Nephron (organoid): ENCODE results near the gene ASPG.

Experiments used
- H3K27ac Mint-ChIP-seq, 3 experiments: 2 replicates each; pipeline ENCODE4 v1.8.0; 2020; ENCODE audit warnings: mixed read lengths in 3 of 3, mild to moderate bottlenecking in 2 of 3, moderate library complexity in 1 of 3
- H3K27me3 Mint-ChIP-seq: 2 replicates; pipeline ENCODE4 v1.8.0; 2021; ENCODE audit warnings: low read depth, mild to moderate bottlenecking, moderate library complexity, mixed read lengths
- H3K36me3 Mint-ChIP-seq: 2 replicates; pipeline ENCODE4 v1.8.0; 2020; ENCODE audit warnings: low read depth, mixed read lengths
- H3K4me1 Mint-ChIP-seq: 2 replicates; pipeline ENCODE4 v1.8.0; 2020; ENCODE audit warnings: mixed read lengths
- H3K4me3 Mint-ChIP-seq, 3 experiments: 2 replicates each; pipeline ENCODE4 v1.8.0; 2020; ENCODE audit warnings: mild to moderate bottlenecking in 3 of 3, mixed read lengths in 3 of 3, moderate library complexity in 2 of 3
- H3K9me3 Mint-ChIP-seq: 2 replicates; pipeline ENCODE4 v1.8.0; 2020; ENCODE audit warnings: mixed read lengths
- TF ChIP-seq, protein P1 (sequence below), 3 experiments: fragments of 200-600 bp; sonication (generic); IDR thresholded peaks; one replicate each; pipeline ENCODE4 v1.5.0; 2021; ENCODE audit warnings: antibody characterized with exemption in 3 of 3; ENCODE audit not compliant: unreplicated experiment in 3 of 3

ASPG gene

DNA sequence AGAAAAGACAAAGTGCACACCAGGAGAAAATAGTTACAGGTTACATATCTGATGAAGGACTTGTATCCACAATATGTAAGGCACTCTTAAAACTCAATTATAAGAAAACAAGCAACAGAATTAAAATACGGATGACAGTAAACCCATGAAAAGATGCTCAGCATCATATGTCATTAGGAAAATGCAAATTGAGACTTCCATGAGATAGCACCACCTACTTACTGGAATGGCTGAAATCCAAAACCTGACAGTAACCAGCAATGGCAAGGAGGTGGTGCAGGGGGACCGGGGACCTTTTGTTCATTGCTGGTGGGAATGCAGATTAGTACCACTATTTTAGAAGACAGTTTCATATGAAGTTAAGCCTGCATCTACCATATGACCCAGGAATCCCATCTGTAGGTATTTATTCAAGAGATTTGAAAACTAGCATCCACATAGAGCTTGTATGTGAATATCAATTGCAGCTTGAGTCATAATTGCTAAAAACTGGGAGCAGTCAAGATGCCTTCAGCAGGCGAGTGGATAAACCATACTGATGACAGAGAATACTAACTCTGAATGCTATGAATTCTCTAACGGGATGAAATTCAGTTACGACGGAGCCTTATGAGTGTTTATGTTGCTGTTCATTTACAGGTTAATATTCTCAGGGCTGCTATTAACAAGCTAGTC lies 43.9 kb upstream of the ASPG start:
- Mint-ChIP-seq H3K36me3 (no peaks in the 10 kb centered on the region), H3K4me1 (peaks cover 5% of the 10 kb centered on the region), H3K27ac (no peak overlapping the region), H3K4me3 (no peak overlapping the region), H3K9me3 (peaks cover 6% of the 10 kb centered on the region), H3K27me3 (peaks cover 13% of the 10 kb centered on the region)
- TF ChIP-seq, protein P1, sequence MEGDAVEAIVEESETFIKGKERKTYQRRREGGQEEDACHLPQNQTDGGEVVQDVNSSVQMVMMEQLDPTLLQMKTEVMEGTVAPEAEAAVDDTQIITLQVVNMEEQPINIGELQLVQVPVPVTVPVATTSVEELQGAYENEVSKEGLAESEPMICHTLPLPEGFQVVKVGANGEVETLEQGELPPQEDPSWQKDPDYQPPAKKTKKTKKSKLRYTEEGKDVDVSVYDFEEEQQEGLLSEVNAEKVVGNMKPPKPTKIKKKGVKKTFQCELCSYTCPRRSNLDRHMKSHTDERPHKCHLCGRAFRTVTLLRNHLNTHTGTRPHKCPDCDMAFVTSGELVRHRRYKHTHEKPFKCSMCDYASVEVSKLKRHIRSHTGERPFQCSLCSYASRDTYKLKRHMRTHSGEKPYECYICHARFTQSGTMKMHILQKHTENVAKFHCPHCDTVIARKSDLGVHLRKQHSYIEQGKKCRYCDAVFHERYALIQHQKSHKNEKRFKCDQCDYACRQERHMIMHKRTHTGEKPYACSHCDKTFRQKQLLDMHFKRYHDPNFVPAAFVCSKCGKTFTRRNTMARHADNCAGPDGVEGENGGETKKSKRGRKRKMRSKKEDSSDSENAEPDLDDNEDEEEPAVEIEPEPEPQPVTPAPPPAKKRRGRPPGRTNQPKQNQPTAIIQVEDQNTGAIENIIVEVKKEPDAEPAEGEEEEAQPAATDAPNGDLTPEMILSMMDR (IDR thresholded peaks at IDR 0.05; ENCODE audit: unreplicated experiment in 3 of 3) = no peak

DNA sequence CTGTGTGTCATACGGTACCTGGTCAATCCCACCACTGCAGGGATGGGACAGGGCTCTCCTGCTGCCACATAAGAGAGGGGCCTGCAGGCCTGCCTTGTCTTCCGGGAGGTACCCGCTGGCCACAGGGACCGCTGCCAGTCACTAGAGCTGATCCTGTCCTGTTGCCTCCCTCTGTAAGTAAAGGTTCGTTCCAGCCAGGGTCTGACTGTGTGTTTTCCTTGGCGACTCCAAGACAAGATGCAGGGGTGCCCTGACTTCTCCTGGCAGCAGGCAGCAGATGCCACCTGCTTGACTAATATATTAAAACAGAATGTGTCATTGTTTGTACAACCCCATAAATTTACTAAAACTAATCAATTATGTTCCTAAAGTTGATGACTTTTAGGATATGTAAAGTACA lies 41.5 kb upstream of the ASPG start:
- Mint-ChIP-seq H3K4me3 (no peak overlapping the region), H3K4me1 (no peaks in the 10 kb centered on the region), H3K9me3 (peaks cover 11% of the 10 kb centered on the region), H3K36me3 (no peaks in the 10 kb centered on the region), H3K27ac (no peak overlapping the region), H3K27me3 (peaks cover 9% of the 10 kb centered on the region)
- TF ChIP-seq, protein P1 (IDR thresholded peaks at IDR 0.05; ENCODE audit: unreplicated experiment in 3 of 3) = no peak

- H3K4me1 Mint-ChIP-seq = no peaks in the 10 kb centered on the region
- no peak overlapping the region for H3K27ac Mint-ChIP-seq
- H3K27me3 Mint-ChIP-seq = peaks cover 8% of the 10 kb centered on the region
- TF ChIP-seq, protein P1 (IDR thresholded peaks at IDR 0.05; ENCODE audit: unreplicated experiment in 3 of 3) = no peak
- peaks cover 11% of the 10 kb centered on the region for H3K9me3 Mint-ChIP-seq
- no peak overlapping the region for H3K4me3 Mint-ChIP-seq
- no peaks in the 10 kb centered on the region for H3K36me3 Mint-ChIP-seq
Observed at GRCh38 chr14:104047761-104048160, 37.7 kb upstream of the ASPG start.

DNA sequence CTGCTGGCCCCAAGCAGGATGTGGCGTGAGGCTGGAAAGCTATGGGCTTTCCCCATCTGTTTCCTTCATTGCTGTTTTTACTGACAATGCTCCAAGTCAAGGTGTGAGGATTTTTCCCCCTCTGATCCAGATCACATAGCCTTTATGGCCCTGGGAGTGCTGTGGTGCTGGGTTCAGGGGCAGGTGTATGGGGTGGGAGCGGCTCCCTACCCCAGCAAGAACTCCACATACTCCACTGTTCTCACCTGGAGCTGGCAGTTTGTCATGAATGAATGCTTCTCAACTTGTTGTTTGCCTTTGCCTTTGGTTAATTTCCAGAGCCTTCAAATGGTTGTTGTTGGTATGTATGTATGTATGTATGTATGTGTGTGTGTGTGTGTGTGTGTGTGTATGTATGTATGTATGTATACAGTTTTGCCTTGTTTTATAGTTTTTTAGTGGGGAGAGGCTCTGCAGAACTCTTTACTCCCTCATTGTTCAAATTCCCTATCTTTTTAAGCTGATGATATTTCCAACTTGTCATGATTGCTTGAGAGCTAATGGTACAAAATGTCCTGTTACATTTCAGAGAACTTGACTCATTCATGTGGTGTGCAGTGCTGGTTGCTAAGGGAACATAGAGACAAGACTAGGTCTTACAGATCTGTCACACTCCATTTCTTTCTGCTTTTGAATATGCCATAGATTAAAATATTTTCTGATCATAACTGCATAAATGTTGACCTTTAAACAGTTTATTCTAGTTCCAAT lies 36.6 kb upstream of the ASPG start:
- Mint-ChIP-seq H3K27me3 (peaks cover 8% of the 10 kb centered on the region), H3K9me3 (peaks cover 11% of the 10 kb centered on the region), H3K36me3 (no peaks in the 10 kb centered on the region), H3K27ac (peak overlapping the region in 1 of 3 experiments; percentile 34), H3K4me3 (no peak overlapping the region), H3K4me1 (no peaks in the 10 kb centered on the region)
- TF ChIP-seq, protein P1 (IDR thresholded peaks at IDR 0.05; ENCODE audit: unreplicated experiment in 3 of 3) = no peak

DNA sequence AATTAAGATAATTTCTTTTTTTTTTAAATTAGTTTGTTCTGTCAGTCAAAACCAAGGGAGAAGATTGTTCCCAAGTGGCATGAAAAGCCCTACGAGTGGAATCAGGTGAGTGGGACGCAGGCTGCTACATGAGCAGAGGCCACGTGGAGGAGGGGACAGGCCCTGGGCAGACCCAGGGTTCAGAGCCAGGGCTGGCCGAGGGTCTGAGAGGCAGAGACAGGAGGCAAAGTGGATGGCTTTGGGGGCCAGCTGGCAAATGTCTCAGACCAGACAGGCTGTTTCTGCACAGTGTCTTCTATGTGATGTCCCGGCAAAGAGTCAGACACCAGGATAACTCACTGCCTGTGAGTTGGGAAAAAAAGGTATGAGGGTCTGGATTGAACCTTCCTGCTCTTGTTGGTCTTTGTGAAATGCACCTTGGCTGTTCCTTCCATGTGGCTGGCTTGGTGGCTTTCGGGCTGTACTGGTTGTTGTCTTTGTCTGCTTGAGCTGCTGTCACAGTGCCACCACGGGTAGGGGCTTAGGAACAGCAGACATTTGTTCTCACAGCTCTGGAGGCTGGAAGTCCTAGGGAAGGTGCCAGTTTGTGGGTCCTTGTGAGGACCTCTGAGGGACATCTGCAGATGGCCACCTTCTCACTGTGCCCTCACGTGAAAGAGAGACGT lies 35.8 kb upstream of the ASPG start:
- H3K27me3 Mint-ChIP-seq = peaks cover 12% of the 10 kb centered on the region
- no peak overlapping the region for H3K27ac Mint-ChIP-seq
- TF ChIP-seq, protein P1 (IDR thresholded peaks at IDR 0.05; ENCODE audit: unreplicated experiment in 3 of 3) = no peak
- H3K9me3 Mint-ChIP-seq = peaks cover 8% of the 10 kb centered on the region
- H3K4me3 Mint-ChIP-seq = no peak overlapping the region
- no peaks in the 10 kb centered on the region for H3K36me3 Mint-ChIP-seq
- H3K4me1 Mint-ChIP-seq = no peaks in the 10 kb centered on the region
